Liver (tissue), 9 donors: ENCODE measurements around the gene CRYGB. TPM values are rescaled to one million over a fixed set of nuclear protein-coding genes. Genes with fewer than 3 reads are reported as not detected.
A peak's percentile ranks its signal among the peaks of the same experiment; 100 is the strongest.

ENCODE experiments used
- DNase-seq: peaks from one replicate; pipeline ENCODE4 v3.0.0-alpha.2; 2017; ENCODE audit warnings: low spot score
- H3K27ac ChIP-seq, 2 donors: one replicate each; pipeline ENCODE4 v1.7.0; 2013; ENCODE audit warnings: inconsistent platforms in 2 of 2, low read length in 2 of 2, control low read depth in 1 of 2, low read depth in 1 of 2, mild to moderate bottlenecking in 1 of 2
- H3K27me3 ChIP-seq, 4 donors: one replicate each; pipeline versions ENCODE4 v1.6.1 to v1.7.0; 2013; ENCODE audit warnings: low read length in 3 of 4, inconsistent platforms in 1 of 4, mild to moderate bottlenecking in 1 of 4, moderate library complexity in 1 of 4; ENCODE audit not compliant: control insufficient read depth in 4 of 4, insufficient read depth in 4 of 4
- H3K36me3 ChIP-seq, 4 donors: one replicate each; pipeline versions ENCODE4 v1.6.1 to v1.7.0; 2013; ENCODE audit warnings: low read length in 3 of 4, mild to moderate bottlenecking in 3 of 4, low read depth in 1 of 4, moderate library complexity in 1 of 4; ENCODE audit not compliant: control insufficient read depth in 4 of 4, insufficient read depth in 3 of 4
- H3K4me1 ChIP-seq, 4 donors: one replicate each; pipeline versions ENCODE4 v1.6.1 to v1.7.0; 2013; ENCODE audit warnings: low read length in 3 of 4, mild to moderate bottlenecking in 3 of 4, moderate library complexity in 1 of 4; ENCODE audit not compliant: control insufficient read depth in 4 of 4, insufficient read depth in 4 of 4
- H3K4me3 ChIP-seq, 3 donors: one replicate each; pipeline versions ENCODE4 v1.6.1 to v1.7.0; 2013; ENCODE audit warnings: low read length in 3 of 3, control low read depth in 1 of 3, low read depth in 1 of 3, mild to moderate bottlenecking in 1 of 3
- H3K9ac ChIP-seq, 2 donors: one replicate each; pipeline ENCODE4 v1.7.0; 2013; ENCODE audit warnings: low read length in 2 of 2, mild to moderate bottlenecking in 2 of 2, moderate library complexity in 2 of 2, control low read depth in 1 of 2, low read depth in 1 of 2
- H3K9me3 ChIP-seq, 4 donors: one replicate each; pipeline versions ENCODE4 v1.6.1 to v1.7.0; 2013; ENCODE audit warnings: low read length in 3 of 4; ENCODE audit not compliant: control insufficient read depth in 4 of 4
- ATF3 ChIP-seq: IDR thresholded peaks from 2 replicates; pipeline ENCODE4 v1.6.1; 2016; ENCODE audit warnings: antibody characterized with exemption
- CTCF ChIP-seq: fragments of 150-350 bp; IDR thresholded peaks from 2 replicates; pipeline ENCODE4 v1.5.1; 2017; ENCODE audit warnings: improper control_type of control experiment, low read depth, low read length; ENCODE audit not compliant: missing input control
- EGR1 ChIP-seq, 2 donors: IDR thresholded peaks; 2 replicates each; pipeline ENCODE4 v1.6.1; 2016 to 2018; ENCODE audit warnings: antibody characterized with exemption in 2 of 2, low read depth in 2 of 2
- FOXA1 ChIP-seq: IDR thresholded peaks from 2 replicates; pipeline ENCODE4 v1.6.1; 2016; ENCODE audit warnings: antibody characterized with exemption
- FOXA2 ChIP-seq: IDR thresholded peaks from 2 replicates; pipeline ENCODE4 v1.6.1; 2016; ENCODE audit warnings: antibody characterized with exemption
- GABPA ChIP-seq, 2 donors: IDR thresholded peaks in 1 of 2; conservative IDR thresholded peaks in 1 of 2; 2 replicates each; pipeline ENCODE4 v1.6.1; 2016; ENCODE audit warnings: antibody characterized with exemption in 2 of 2, mild to moderate bottlenecking in 1 of 2, moderate library complexity in 1 of 2
- HNF4A ChIP-seq, 2 donors: conservative IDR thresholded peaks; 2 replicates each; pipeline ENCODE4 v1.6.1; 2016; ENCODE audit warnings: antibody characterized with exemption in 2 of 2, mild to moderate bottlenecking in 2 of 2
- HNF4G ChIP-seq: IDR thresholded peaks from 2 replicates; pipeline ENCODE4 v1.6.1; 2016; ENCODE audit warnings: antibody characterized with exemption
- JUND ChIP-seq, 2 donors: IDR thresholded peaks; 2 replicates each; pipeline ENCODE4 v1.6.1; 2016; ENCODE audit warnings: antibody characterized with exemption in 2 of 2
- MAX ChIP-seq: IDR thresholded peaks from 2 replicates; pipeline ENCODE4 v1.6.1; 2016; ENCODE audit warnings: antibody characterized with exemption
- NR2F2 ChIP-seq: IDR thresholded peaks from 2 replicates; pipeline ENCODE4 v1.6.1; 2016; ENCODE audit warnings: antibody characterized with exemption
- RAD21 ChIP-seq, 2 donors: IDR thresholded peaks; 2 replicates each; pipeline ENCODE4 v1.6.1; 2016; ENCODE audit warnings: antibody characterized with exemption in 2 of 2, mild to moderate bottlenecking in 2 of 2
- REST ChIP-seq: IDR thresholded peaks from 2 replicates; pipeline ENCODE4 v1.6.1; 2016; ENCODE audit warnings: antibody characterized with exemption, mild to moderate bottlenecking
- RXRA ChIP-seq, 2 donors: IDR thresholded peaks; 2 replicates each; pipeline ENCODE4 v1.6.1; 2017 to 2018; ENCODE audit warnings: antibody characterized with exemption in 2 of 2, mild to moderate bottlenecking in 1 of 2
- SP1 ChIP-seq: IDR thresholded peaks from 2 replicates; pipeline ENCODE4 v1.6.1; 2018; ENCODE audit warnings: antibody characterized with exemption, mild to moderate bottlenecking
- TAF1 ChIP-seq: conservative IDR thresholded peaks from 2 replicates; pipeline ENCODE4 v1.6.1; 2016; ENCODE audit warnings: antibody characterized with exemption, mild to moderate bottlenecking
- YY1 ChIP-seq: IDR thresholded peaks from 2 replicates; pipeline ENCODE4 v1.6.1; 2016; ENCODE audit warnings: antibody characterized with exemption, mild to moderate bottlenecking
- ZBTB33 ChIP-seq: IDR thresholded peaks from 2 replicates; pipeline ENCODE4 v1.6.1; 2016; ENCODE audit warnings: antibody characterized with exemption
- WGBS: extraction: QIAGEN DNeasy Blood & Tissue Kit; methylation state at CpG from one replicate; pipeline ENCODE4 v1.1.7; 2013; 5-methylcytosine and 5-hydroxymethylcytosine counted together
- polyA plus RNA-seq, 2 donors: library from polyadenylated mRNA; stranded (reverse) in 1 of 2; unstranded in 1 of 2; fragments of 200-250 nt in 1 of 2; fragments of >200 nt in 1 of 2; fragmentation: Nextera tagmentation in 1 of 2; extraction: Ambion mirVana in 1 of 2; gene quantifications; one replicate each; pipeline versions ENCODE4 v1.2.1 to v1.2.3, GENCODE V29; 2013 to 2015
- total RNA-seq, 2 donors: library from RNA; depleted of rRNA; stranded (reverse); fragments of >200 nt; gene quantifications; one replicate each; pipeline ENCODE4 v1.2.3, GENCODE V29; 2014
- donor health status: healthy.
- donor health status: healthy.
- donor health status: healthy.
- donor health status: healthy.
- donor health status: healthy.

Gene CRYGB
- total and polyA plus RNA-seq, 4 donors: not detected

DNA sequence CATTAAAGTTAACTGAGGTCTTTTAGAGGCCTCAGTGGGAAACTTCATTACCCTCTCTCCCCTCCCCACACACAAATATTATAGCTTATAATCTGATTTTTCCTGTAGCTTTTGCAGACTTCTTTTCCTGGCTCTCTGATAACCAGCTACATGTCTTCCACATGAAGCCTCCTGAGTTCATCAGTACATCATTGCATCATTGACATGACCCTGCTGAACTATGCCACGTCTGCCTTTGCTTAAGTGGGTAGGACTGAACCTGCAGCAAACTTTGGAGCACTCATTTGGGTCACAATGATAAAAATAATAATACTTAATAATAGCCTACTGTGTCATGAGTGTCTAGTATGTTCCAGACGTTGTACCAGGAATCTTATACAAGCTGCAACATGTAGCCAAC is 10.5 kb upstream of the CRYGB start:
- no peak for TF ChIP-seq TAF1
- no peak for TF ChIP-seq JUND (IDR thresholded peaks at IDR 0.05)
- TF ChIP-seq HNF4G: peak; percentile 13
- peak; percentile 41 to 49 for TF ChIP-seq HNF4A (conservative IDR thresholded peaks at IDR 0.05)
- peak; percentile 25 to 39 for TF ChIP-seq RXRA (IDR thresholded peaks at IDR 0.05)
- TF ChIP-seq FOXA2: no peak
- TF ChIP-seq GABPA (IDR thresholded peaks at IDR 0.05 in 1 of 2, conservative IDR thresholded peaks at IDR 0.05 in 1 of 2): no peak
- DNase-seq: no peak
- Histone ChIP-seq H3K9ac (no peak overlapping the region), H3K4me1 (peaks cover 0 to 3% (median 0%) of the 10 kb centered on the region in 4 donors), H3K27ac (no peak overlapping the region), H3K27me3 (peaks cover 0 to 8% (median 0%) of the 10 kb centered on the region in 4 donors), H3K36me3 (no peaks in the 10 kb centered on the region), H3K9me3 (peaks cover 0 to 2% (median 0%) of the 10 kb centered on the region in 4 donors), H3K4me3 (no peak overlapping the region)
- 53% methylated on average over 2 of the region's 2 CpGs for WGBS

DNA sequence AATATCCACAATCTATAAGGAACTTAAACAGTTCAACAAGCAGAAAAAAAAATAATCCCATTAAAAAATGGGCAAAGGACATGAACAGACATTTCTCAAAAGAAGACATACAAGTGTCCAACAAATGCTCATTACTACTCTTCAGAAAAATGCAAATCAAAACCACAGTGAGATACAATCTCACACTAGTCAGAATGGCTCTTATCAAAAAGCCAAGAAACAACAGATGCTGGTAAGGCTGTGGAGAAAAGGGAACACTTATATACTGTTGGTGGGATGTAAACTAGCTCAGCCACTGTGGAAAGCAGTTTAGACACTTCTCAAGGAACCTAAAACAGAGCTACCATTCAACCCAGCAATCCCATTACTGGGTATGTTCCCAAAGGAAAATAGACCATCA is 7.2 kb upstream of the CRYGB start:
- H3K36me3 ChIP-seq: no peaks in the 10 kb centered on the region
- no peak overlapping the region for H3K4me3 ChIP-seq
- no peak overlapping the region for H3K27ac ChIP-seq
- H3K9me3 ChIP-seq: peaks cover 0 to 3% (median 1%) of the 10 kb centered on the region in 4 donors
- no peak overlapping the region for H3K9ac ChIP-seq
- H3K4me1 ChIP-seq: peaks cover 0 to 3% (median 0%) of the 10 kb centered on the region in 4 donors
- no peak for TF ChIP-seq RAD21 (IDR thresholded peaks at IDR 0.05)
- TF ChIP-seq CTCF: no peak
- TF ChIP-seq ATF3: no peak
- TF ChIP-seq YY1: no peak
- TF ChIP-seq RXRA (IDR thresholded peaks at IDR 0.05): no peak
- TF ChIP-seq REST: no peak
- no peak for TF ChIP-seq HNF4G
- no peak for TF ChIP-seq MAX
- TF ChIP-seq FOXA1: no peak
- TF ChIP-seq HNF4A (conservative IDR thresholded peaks at IDR 0.05): no peak
- no peak for TF ChIP-seq ZBTB33
- no peak for TF ChIP-seq JUND (IDR thresholded peaks at IDR 0.05)
- TF ChIP-seq FOXA2: no peak
- TF ChIP-seq EGR1 (IDR thresholded peaks at IDR 0.05; ENCODE audit: low read depth in 2 of 2): no peak
- TF ChIP-seq SP1: no peak
- no peak for TF ChIP-seq TAF1
- no peak for TF ChIP-seq NR2F2
- TF ChIP-seq GABPA (IDR thresholded peaks at IDR 0.05 in 1 of 2, conservative IDR thresholded peaks at IDR 0.05 in 1 of 2): no peak
- peaks cover 0 to 12% (median 0%) of the 10 kb centered on the region in 4 donors for H3K27me3 ChIP-seq
- no peak for DNase-seq
